Mucosa of rectum (tissue), 2 donors: ENCODE results near the gene MME.
"Not testable (repeated sequence)": the region's sequence is repeated elsewhere in the genome, so short reads cannot be mapped to it uniquely, and the experiment has no call there.

Experiments
- H3K27ac ChIP-seq, 2 donors: one replicate each; pipeline ENCODE4 v1.7.0; 2013; ENCODE audit warnings: inconsistent platforms in 2 of 2, low read depth in 2 of 2, low read length in 2 of 2
- H3K27me3 ChIP-seq, 2 donors: one replicate each; pipeline ENCODE4 v1.7.0; 2013; ENCODE audit warnings: low read length in 2 of 2; ENCODE audit not compliant: control insufficient read depth in 2 of 2, insufficient read depth in 2 of 2
- H3K36me3 ChIP-seq, 2 donors: one replicate each; pipeline ENCODE4 v1.7.0; 2013; ENCODE audit warnings: low read length in 2 of 2; ENCODE audit not compliant: control insufficient read depth in 2 of 2, insufficient read depth in 2 of 2
- H3K4me1 ChIP-seq, 2 donors: one replicate each; pipeline ENCODE4 v1.7.0; 2013; ENCODE audit warnings: low read length in 2 of 2, mild to moderate bottlenecking in 1 of 2; ENCODE audit not compliant: control insufficient read depth in 2 of 2, insufficient read depth in 2 of 2
- H3K4me3 ChIP-seq, 2 donors: one replicate each; pipeline ENCODE4 v1.7.0; 2013; ENCODE audit warnings: low read length in 2 of 2
- H3K9ac ChIP-seq, 2 donors: one replicate each; pipeline ENCODE4 v1.7.0; 2013; ENCODE audit warnings: low read length in 2 of 2, low read depth in 1 of 2, mild to moderate bottlenecking in 1 of 2
- H3K9me3 ChIP-seq, 2 donors: one replicate each; pipeline ENCODE4 v1.7.0; 2013; ENCODE audit warnings: low read length in 2 of 2; ENCODE audit not compliant: control insufficient read depth in 2 of 2
- donor health status: healthy.
- donor health status: Normal muscosa, but diverticular disease.

The MME gene

GRCh38 chr3:155101398-155101797 lies 21.3 kb downstream of the MME start:
- no peaks in the 10 kb centered on the region for H3K4me1 ChIP-seq
- H3K9ac ChIP-seq: no peak overlapping the region

DNA sequence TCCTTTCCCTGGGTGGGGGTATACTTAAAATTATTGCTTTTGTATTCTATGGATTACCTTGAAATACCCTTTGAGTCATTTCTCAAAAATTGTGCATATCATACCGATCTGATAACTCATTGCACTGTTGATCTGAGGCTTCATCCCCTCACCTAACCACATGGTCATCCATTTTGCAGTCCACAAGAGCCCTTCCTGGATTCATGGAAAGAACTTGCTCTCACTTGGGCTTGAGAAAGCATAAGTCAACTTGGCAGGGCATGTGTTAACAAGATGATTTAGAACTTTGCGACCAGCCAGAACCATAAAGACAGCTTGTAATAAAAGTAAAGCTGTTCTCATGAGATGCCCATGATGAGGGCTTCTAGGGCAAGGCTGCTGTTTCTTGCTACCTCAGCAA lies 22.2 kb downstream of the MME start:
- Histone ChIP-seq H3K4me1 (no peaks in the 10 kb centered on the region), H3K9ac (no peak overlapping the region), H3K36me3 (no peaks in the 10 kb centered on the region), H3K4me3 (no peak overlapping the region), H3K27me3 (no peaks in the 10 kb centered on the region), H3K27ac (no peak overlapping the region), H3K9me3 (no peaks in the 10 kb centered on the region)

More at GRCh38 chr3:155101398-155101797, 21.3 kb downstream of the MME start:
- Histone ChIP-seq H3K4me3 (no peak overlapping the region), H3K36me3 (no peaks in the 10 kb centered on the region), H3K27ac (no peak overlapping the region), H3K27me3 (no peaks in the 10 kb centered on the region), H3K9me3 (no peaks in the 10 kb centered on the region)

GRCh38 chr3:155103686-155104085 lies 23.6 kb downstream of the MME start:
- Histone ChIP-seq H3K9me3 (no peaks in the 10 kb centered on the region), H3K4me3 (no peak overlapping the region), H3K4me1 (no peaks in the 10 kb centered on the region), H3K36me3 (no peaks in the 10 kb centered on the region), H3K27me3 (no peaks in the 10 kb centered on the region), H3K9ac (no peak overlapping the region), H3K27ac (no peak overlapping the region)

GRCh38 chr3:155106119-155106518 lies 26.0 kb downstream of the MME start:
- H3K27me3 ChIP-seq: no peaks in the 10 kb centered on the region
- no peak overlapping the region for H3K9ac ChIP-seq
- H3K4me1 ChIP-seq: no peaks in the 10 kb centered on the region
- no peak overlapping the region for H3K4me3 ChIP-seq
- H3K36me3 ChIP-seq: no peaks in the 10 kb centered on the region
- no peak overlapping the region for H3K27ac ChIP-seq
- no peaks in the 10 kb centered on the region for H3K9me3 ChIP-seq

- Histone ChIP-seq H3K9ac (no peak overlapping the region), H3K4me1 (no peaks in the 10 kb centered on the region), H3K36me3 (no peaks in the 10 kb centered on the region), H3K27me3 (no peaks in the 10 kb centered on the region), H3K27ac (no peak overlapping the region), H3K4me3 (no peak overlapping the region), H3K9me3 (no peaks in the 10 kb centered on the region)
These were observed 29.9 kb downstream of the MME start for GRCh38 chr3:155110022-155110421.

DNA sequence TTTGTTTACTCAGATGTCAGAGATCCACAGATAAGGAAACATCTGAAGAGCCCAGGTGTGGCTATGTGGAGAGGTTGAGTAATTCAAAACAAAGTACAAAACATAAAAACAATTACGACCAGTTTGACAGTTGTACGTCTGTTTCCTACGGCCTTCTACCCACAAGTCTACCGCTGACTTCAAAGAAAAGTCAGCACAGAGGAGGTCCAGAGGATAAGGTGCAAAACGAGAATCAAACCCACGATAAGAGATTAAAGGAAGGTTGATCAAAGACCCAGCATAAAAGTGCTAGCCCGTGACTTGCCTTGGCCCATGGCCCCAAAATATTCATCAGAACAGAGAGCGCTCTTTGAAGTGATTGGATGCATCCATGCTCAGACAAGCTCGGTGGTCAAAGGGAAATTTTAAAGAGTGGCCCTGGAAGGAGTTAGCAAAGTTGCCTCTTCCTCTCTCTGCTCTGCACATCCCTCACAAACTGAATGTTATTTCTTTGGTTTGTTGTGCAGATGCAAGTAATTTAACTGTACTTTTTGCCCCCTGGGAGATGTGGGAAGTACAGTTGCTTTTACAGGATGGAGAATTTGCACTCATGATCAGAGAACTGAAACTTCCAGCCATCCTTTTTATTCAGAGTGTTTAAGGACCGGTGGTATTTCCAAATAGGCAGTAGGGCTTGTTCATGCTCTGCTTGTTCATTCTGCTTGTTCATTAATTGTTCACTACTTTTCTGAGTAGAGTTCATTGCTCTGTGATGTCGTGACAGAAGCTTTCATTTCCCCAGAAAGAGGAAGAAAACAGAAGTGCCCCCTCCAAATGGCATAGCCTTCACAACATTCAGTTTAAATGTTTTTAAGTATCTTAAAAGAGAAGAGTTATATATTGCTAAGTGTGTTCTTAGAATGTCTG lies 31.1 kb downstream of the MME start:
- Histone ChIP-seq H3K4me1 (no peaks in the 10 kb centered on the region), H3K9ac (no peak overlapping the region), H3K27ac (no peak overlapping the region), H3K4me3 (no peak overlapping the region), H3K27me3 (no peaks in the 10 kb centered on the region), H3K36me3 (no peaks in the 10 kb centered on the region), H3K9me3 (no peaks in the 10 kb centered on the region)

- Histone ChIP-seq H3K9me3 (no peaks in the 10 kb centered on the region), H3K36me3 (no peaks in the 10 kb centered on the region), H3K4me1 (no peaks in the 10 kb centered on the region), H3K9ac (no peak overlapping the region), H3K27me3 (no peaks in the 10 kb centered on the region), H3K4me3 (no peak overlapping the region), H3K27ac (no peak overlapping the region)
These were observed 31.9 kb downstream of the MME start for GRCh38 chr3:155111971-155112370.

GRCh38 chr3:155112661-155113389 lies 32.7 kb downstream of the MME start:
- Histone ChIP-seq H3K9me3 (no peaks in the 10 kb centered on the region), H3K4me3 (no peak overlapping the region), H3K27me3 (no peaks in the 10 kb centered on the region), H3K4me1 (no peaks in the 10 kb centered on the region), H3K9ac (no peak overlapping the region), H3K36me3 (no peaks in the 10 kb centered on the region), H3K27ac (no peak overlapping the region)

DNA sequence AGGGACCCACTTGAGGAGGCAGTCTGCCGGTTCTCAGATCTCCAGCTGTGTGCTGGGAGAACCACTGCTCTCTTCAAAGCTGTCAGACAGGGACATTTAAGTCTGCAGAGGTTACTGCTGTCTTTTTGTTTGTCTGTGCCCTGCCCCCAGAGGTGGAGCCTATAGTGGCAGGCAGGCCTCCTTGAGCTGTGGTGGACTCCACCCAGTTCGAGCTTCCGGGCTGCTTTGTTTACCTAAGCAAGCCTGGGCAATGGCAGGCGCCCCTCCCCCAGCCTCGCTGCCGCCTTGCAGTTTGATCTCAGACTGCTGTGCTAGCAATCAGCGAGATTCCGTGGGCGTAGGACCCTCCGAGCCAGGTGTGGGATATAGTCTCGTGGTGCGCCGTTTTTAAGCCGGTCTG lies 44.6 kb downstream of the MME start:
- H3K27ac ChIP-seq, H3K27me3 ChIP-seq, H3K9me3 ChIP-seq, H3K9ac ChIP-seq, H3K4me1 ChIP-seq, H3K4me3 ChIP-seq, H3K36me3 ChIP-seq: not testable (repeated sequence)

- Histone ChIP-seq H3K27me3 (no peaks in the 10 kb centered on the region), H3K4me3 (no peak overlapping the region), H3K9me3 (no peaks in the 10 kb centered on the region), H3K36me3 (no peaks in the 10 kb centered on the region), H3K27ac (no peak overlapping the region), H3K4me1 (no peaks in the 10 kb centered on the region), H3K9ac (no peak overlapping the region)
These were observed 49.3 kb downstream of the MME start for GRCh38 chr3:155129396-155129795.
